GM21447 (cell line): ENCODE data around the gene GRHL1.

Source experiments
- ATAC-seq: cut with Tn5 transposase; IDR thresholded peaks from one replicate; pipeline ENCODE4 v1.9.1; 2021; ENCODE audit not compliant: unreplicated experiment

The GRHL1 gene

DNA sequence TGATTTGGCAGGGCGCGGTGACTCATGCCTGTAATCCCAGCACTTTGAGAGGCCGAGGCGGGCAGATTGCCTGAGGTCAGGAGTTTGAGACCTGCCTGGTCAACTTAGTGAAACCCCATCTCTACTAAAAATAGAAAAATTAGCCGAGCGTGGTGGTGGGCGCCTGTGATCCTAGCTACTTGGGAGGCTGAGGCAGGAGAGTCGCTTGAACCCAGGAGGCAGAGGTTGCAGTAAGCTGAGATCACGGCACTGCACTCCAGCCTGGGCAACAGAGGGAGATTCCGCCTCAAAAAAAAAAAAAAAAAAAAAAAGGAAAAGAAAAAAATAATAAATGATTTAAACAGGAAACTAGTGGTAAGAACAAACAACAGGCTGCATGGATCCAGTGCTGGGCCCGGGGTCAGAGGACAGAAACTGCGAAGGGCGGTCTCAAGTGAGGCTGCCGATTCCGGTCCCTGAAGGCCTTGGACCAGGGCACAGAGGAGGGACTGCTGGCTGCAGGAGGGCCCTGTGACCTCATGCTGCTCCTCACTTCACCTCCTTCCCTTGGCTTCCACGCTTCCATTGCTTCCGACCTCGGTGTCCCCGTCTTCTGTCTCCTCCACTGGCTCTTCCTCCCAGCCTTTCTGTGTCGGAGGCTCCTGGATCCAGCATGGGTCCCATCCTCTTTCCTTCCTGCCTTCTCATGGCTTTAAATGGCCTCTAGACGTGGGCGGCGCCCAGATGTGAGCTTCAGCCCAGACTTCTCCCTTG is 2.1 kb upstream of the GRHL1 start:
- ATAC-seq: no peak

DNA sequence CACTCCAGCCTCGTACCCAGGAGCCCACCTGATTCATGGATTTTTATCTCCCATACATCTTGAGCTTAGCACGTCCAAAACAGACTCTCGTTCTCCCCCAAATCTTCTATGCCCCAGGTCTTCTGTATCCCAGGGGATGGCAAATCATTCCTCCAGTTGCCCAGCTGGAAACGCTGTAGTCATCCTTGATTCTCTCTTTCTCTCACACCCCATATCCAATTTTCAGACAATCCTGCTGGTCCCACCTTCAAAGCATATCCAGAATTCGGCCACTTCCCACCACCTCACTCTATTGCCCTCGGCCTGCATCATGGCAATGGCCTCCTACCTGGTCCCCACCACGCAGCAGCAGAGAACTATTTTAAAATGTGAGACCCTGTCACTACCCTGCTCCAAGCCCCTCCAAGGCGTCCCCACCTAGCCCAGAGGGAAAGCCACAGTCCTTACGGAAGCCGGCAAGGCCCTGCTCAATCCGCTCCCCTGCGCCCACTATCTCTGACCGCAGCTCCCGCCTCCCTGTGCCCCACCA is 1.4 kb upstream of the GRHL1 start:
- ATAC-seq: no peak

DNA sequence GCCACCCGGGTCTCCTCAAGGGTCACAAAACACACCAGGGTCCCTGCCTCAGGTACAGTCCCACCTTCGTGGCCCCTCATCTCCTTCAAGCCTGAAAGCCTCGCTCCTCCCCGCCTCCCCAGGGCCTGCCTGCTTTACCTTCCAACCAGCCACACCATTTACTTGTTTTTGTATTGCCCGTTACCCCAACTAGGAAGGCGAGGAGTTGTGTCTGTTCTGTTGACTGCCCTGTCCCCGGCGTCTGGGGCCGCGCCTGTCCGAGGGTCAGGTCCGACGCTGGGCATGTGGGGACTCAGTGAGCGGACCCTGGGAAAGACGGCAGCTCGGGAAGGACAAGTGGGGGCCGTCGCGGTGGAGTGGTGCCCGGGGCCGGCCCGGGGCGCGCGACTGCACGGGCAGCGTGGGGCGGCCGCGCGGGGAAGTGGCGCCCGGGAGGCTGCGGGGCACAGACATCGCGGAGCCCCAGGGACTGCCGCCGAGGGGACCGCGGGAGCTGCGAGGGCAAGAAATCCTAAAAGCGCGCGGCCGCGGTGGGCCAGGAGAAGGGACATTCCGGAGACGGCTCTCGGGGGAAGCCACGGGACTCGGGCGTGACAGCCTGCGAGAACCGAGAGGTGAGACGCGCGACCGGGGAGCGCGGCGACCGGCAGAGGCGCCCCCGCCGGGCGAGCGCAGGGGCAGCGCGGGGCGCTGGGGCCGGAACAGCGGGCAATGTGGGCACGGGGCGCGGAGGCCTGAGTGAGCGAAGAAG is 797 bp upstream of the GRHL1 start:
- peak; percentile 41 for ATAC-seq

DNA sequence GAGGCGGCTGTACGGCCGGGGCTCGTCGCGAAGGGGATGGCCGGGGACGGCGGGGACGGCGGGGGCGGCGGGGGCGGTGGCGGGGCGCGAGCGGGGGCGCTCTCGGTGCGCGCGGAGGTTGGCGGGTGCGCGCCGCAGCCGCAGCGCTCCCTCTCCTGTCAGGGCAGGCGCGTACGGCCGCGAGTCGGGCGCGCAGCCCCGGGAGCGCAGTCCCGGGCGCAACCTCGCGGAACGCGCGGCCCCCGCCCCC is 296 bp upstream of the GRHL1 start:
- no peak for ATAC-seq

DNA sequence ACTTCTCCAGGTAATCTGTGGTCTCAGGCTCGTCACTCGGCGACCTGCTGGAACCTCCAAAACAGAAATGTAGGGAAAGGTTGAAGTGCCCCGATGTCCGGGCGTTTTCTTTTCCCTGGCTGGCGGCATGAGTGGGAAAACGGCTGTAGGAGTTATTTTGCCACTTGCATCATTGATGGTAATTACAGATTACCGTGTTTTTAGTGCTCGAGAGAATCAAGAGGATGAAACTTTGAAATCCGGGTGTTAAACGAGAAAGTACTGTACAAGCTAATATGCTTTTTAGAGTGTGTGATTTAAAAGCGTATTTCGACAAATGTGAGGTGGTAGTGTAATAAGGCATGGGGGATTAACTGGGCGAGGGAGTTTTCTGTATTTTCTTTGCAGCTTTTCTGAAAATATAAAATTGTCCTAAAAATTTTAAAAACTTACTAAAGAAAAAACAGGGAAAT is 819 bp downstream of the GRHL1 start:
- ATAC-seq: no peak

DNA sequence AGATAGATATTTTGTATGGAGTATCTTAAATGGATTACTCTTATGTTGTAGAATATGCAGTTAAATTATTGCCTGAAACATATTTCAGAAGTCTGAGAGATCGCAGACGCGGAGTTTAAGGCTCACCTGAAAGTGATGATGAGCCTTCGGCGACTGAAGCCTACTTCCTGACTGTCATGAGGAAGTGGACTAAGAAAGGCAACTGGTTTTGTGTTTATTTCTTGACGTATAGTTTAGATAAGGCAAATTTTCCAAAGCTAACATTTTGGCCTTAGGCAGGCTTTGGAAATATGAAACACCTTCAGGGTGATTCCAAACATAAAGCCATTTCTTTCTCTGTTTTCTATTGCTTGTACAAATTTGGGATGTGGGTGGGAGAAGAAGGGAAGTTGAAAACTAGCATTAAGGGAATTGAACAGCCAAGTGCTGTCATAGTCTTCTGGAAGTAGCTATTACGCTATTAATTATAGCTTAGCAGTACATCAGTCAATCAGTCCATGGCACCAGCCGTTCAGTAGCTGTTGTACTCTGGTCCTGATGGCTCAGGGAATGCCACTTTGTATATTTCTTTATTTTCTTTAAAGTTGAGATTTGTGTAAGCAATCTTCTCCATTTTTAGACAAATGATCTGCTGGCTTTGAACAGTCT is 1.5 kb downstream of the GRHL1 start:
- ATAC-seq: no peak

DNA sequence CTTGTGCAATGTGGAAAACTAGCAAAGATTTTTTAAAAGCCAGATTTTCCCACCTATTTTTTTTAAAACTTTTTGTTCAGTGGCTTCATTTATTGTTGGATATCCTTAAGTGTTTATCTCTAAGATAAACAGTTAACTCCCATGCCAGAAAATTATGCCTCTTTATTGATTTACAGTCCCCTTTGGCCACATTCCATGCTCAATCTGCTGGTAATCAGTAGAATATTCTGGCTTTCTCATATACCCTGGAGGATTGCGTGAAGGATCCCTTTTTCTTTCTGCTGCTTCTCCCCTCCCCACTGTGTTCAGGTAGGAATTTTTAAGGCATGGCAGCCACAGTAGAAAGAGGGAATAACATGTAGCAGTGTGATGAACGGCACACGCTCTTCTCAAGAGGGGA is 2.6 kb downstream of the GRHL1 start:
- ATAC-seq: no peak

DNA sequence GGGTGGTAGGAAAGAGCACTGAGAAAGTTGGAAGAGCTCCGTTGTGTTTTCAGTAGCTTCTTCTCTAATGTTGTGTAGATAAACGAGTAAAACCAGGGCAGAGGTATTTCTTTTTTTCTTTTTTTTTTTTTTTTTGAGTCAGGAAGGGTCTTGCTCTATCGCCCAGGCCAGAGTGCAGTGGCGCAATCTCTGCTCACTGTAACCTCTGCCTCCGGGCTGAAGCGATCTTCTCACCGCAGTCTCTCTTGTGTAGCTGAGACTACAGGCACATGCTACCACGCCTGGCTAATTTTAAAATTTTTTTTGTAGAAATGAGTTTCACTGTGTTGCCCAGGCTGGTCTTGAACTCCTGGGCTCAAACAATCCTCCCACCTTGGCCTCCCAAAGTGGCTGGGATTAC is 6.6 kb downstream of the GRHL1 start:
- ATAC-seq: no peak

DNA sequence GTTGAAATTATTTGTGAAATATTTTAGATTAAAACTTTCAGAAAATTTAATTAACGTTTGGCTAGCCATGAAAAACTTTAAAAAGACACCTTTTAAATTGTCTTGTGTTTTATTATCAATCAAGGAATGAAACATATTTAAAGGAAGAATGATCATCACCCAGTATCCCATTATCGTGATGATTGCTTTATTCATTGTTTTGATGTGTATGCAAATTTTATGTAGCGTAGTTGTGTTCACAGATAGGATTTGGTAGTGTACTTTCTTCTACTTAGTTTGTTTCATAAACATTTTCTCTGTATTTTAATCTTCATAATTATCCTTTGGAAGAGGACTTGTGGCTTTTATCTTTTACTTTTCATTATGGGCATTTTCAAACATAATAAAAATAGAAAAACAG is 7.8 kb downstream of the GRHL1 start:
- ATAC-seq: no peak

DNA sequence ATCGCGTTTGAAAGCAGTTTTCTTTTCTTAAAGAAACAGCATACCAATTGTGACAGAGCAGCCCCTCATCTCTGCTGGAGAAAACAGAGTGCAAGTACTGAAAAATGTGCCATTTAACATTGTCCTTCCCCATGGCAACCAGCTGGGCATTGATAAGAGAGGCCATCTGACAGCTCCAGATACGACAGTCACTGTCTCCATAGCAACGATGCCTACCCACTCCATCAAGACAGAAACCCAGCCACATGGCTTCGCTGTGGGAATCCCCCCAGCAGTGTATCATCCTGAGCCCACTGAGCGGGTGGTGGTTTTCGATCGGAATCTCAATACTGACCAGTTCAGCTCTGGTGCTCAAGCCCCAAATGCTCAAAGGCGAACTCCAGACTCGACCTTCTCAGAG is 9.5 kb downstream of the GRHL1 start:
- no peak for ATAC-seq

DNA sequence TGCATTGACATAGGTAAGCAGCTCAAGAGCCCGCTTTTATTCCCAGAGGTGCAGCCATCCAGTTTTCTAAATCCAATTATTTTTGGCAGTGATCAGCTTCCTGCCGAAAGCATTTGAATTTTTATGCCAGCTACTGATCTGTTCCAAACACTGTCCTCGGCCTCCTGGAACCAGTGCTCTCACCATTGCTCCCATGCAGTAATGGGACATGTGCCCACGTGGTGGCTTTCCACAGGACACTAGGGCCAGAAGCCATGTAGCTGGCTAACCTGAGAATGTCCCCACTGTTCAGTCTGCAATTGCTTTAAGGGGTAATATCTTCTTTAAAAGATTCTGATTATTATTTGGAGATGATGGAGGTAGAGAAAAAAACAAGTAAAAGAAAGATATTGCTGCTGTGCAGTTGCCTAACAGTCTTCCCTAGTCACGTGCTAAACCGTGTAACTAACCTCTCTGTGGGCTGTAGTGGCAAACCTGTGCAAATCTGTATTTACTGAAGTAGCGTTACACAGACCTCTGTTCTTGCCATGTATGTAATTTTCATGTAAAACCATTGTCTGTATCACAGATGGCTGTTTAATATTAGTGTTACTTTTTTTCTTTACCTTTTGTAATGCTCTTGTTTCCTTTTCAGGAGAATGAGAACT is 13.0 kb downstream of the GRHL1 start:
- ATAC-seq: no peak

DNA sequence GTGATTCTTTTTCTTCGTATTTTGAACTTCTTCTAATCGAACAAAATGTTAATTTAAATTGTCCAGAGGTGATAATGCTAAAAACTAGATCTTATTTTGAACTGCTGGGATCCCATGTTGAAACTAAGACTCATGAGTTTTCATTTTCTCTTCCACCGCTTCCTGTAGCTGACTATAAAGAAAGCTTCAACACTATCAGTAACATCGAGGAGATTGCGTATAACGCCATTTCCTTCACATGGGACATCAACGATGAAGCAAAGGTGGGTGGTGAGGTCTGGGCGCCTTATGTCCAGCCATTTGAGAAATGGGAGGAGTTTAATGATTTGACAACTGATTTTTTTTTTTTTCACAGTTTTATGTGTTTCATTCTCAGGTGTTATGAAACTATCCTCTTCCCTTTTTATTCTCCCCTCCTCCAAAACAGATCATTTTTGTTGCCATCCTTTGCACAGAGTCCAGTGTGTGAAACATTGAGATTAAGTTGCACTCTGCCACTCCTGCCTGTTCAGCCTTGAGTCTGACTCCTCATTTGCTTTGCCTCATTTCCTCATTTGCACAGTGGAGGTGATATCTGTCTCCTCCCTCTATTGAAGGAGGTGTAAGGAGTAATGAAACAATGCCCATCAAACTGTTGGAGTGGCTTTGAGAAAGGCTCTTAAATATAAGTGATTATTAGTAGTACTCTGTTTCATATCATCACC is 13.8 kb downstream of the GRHL1 start:
- no peak for ATAC-seq

DNA sequence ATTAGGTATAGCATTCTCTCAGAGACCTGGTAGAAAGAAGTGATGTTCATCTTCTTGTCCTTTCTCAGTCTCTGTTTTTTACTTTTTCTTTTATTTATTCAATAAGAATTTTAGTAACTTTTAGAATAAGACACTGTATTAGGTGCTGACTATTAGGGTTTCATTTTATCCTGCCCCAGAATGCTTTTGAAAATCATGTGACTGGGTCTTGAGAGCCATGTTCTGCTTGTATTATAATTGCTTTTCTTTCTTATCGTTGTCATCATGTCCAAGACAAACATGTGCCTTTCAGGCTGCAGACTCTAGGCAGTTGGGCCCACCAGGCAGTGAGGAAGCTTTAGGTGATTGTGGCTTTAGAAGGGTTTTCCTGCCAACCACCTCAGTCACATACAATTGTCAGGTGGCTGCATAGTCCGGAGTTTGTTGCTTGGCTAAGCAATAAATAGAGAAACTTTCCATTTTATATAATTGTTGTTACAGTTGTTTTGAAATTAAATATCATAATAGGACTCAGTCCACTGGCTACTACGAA is 15.1 kb downstream of the GRHL1 start:
- no peak for ATAC-seq

DNA sequence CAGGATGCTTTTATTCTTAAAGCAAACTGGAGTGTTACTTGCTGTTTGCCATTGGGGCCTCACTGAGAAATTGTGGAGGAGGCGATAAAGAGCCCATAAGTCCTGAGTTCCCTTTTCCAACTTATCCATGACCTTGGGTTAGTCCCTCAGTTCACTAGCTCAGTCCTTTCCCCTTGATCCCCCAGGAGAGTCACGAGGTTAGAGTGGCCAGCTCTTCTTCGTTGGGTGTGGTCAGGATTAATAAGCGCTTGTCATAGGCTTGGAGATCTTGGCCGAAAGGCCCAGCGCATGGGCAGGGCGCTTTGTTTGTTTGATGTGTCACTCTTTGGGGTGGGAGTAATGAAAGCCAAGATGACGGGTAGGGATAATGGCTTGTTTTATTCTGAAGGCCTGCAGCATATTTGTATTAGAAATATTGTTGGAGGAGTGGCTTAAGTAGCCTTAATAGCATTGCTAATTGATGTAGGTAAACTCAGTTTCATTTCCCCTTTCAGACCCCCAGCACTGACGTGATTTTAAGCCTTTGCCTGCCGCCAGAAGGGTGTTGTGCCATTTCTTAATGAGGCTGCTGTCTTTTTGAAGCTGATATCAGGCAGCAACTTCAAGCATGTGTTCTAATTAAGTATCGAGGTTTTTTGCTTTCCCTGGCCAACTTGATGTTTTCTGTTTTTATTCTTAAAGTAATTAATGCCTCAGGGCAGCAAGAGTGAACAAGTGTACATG is 15.7 kb downstream of the GRHL1 start:
- ATAC-seq: no peak

DNA sequence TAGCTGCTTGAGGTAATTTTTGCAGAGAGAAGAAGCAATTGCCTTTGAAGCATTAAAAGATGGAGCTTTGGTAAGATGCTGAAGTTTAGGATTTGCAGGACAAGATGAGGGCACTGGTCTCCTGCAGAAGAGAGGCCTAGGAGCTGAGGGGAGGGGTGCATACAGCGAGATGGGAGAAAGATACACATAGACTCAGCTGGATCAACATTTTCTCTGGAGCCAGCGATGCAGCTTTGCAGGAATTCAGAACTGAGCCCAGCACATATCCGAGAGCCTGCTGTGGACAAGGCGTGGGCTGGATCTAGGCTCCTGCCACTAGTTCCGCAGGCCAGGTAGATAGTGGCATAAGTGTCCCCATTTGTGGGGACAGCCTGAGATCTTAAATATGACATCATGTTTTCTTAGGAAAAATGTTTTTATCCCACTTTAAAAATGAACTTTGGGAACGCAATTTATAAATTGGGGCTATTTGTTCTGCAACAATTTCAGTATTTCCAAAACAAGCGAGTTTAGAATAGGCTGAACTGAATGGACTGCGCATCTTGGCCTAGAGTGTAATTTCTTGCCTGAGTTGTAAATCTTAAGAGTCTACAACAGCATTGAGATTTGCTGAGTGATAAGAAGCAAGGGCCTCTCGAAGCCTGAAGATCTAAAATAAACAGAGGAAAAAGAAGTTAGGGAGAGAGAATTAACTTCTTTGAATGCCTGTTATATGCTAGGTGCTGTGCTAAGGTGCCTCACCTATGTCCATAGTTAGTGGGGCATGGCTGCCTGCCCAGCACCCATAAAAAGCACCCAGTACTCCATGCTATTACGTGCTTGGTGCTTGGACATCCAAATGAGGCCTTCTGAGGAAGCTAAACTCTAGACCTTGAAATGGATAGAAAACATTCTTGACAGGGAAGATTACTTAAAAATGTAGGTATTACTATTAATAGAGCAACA is 17.3 kb downstream of the GRHL1 start:
- ATAC-seq: no peak

DNA sequence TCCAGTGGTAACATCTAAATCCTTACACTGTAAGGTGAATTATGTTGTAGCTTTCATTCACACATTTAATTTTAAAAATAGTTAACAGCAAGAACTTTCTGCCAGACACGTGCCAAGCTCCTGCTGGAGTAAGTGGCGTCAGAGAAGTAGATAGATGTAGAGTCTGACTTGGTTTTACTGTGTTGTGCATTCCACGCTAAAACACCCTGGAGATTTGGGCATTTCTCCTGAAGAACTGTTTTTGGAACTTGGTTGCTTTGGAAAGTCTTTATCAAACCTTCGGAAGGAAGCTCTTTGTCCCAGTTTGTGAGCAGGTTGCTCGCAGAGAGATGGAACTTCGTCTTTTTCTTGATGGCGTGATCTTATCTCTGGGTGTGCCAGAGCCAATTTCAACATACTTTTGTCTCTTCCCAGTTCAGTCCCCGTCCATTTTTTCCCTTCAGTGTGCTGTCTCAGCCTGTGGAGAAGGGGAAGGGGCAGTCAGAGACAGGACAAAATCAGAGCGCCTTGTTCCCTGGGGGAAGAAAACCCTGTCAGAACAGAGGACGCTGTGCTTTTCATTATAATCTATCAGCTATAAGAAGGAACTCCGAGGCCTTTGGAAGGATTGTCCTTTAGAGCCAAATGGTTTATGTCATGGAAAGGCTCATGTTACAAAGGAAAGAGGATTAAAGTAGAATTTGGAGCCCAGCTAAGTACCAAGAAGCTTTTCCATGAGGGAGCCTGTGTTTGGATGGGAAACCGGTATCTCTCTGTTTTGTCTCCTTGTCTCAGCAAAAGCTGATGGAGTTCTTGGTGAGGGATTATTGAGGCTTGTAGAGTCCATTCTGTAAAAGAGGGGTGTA is 18.9 kb downstream of the GRHL1 start:
- ATAC-seq: no peak

DNA sequence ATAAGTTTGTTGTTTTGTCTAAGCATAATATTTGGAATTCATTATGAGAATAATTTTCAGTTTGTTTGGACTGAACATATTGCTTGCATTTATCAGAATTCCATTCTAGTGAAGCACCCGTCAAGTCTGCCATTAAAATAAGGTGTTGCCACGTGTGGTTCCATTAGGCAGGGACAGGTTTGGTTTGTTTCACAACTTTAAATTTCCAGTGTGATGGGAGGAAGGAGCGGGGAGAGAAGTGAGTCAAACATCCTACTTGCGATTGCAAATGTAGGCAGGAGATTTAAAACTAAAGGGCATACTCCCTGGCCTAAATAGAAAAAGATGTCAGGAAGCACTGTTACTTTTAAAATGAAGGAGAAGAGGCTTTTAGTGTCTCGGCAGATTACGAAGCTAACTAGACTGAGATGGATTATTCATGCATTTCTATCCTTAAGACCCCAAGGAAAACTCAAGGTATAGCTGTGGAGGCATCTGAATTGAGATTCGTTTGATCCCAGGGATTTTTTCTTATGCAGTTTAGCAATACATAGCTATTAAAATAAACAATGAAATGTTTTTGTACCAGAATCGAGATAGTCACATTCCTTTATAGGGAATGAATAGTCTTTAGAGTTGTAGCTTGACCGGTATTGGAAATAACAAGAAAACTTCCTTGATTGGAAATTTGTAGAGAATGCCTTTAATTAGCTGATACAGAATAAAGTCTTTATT is 19.8 kb downstream of the GRHL1 start:
- ATAC-seq: no peak
